Vagina (tissue), 2 donors: ENCODE data around the gene INAFM2.

Source experiments
- POLR2A ChIP-seq, 2 donors: fragments of 450-650 bp; IDR thresholded peaks; one replicate each; pipeline ENCODE4 v1.6.1; 2017; ENCODE audit warnings: antibody characterized with exemption in 2 of 2, mild to moderate bottlenecking in 2 of 2, moderate library complexity in 2 of 2
- POLR2AphosphoS5 ChIP-seq, 2 donors: sonication (generic); formaldehyde crosslinking; IDR thresholded peaks; one replicate each; pipeline ENCODE4 v1.9.0; 2017; ENCODE audit warnings: antibody characterized with exemption in 2 of 2, mild to moderate bottlenecking in 2 of 2, low read depth in 1 of 2; ENCODE audit not compliant: insufficient read depth in 1 of 2

DNA sequence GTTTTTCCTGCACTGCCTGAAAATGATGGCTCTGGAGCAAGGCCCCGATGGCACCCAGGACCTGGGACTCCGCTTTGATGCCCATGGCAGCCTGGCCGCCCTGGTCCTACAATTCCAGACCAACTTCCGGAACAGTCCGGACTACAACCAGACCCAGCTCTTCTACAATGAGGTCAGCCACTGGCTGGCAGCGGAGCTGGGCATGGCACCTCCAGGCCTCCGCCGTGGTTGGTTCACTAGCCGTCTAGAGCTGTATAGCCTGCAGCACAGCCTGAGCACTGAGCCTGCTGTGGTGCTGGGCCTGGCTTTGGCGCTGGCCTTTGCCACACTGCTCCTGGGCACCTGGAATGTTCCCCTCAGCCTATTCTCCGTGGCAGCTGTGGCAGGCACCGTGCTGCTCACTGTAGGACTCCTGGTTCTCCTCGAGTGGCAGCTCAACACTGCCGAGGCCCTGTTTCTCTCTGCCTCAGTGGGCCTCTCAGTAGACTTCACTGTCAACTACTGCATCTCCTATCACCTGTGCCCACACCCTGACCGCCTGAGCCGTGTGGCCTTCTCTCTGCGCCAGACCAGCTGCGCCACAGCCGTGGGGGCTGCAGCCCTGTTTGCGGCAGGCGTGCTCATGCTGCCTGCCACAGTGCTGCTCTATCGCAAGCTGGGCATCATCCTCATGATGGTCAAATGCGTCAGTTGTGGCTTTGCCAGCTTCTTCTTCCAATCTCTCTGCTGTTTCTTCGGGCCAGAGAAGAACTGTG lies 45.4 kb downstream of the INAFM2 start:
- no peak for TF ChIP-seq POLR2AphosphoS5 (IDR thresholded peaks at IDR 0.05; ENCODE audit: insufficient read depth in 1 of 2, low read depth in 1 of 2)
- TF ChIP-seq POLR2A (IDR thresholded peaks at IDR 0.05), result no peak
